HepG2 (cell line): ENCODE results near the gene SRCIN1. TPM values are rescaled to one million over a fixed set of nuclear protein-coding genes. Genes with fewer than 3 reads are reported as not detected.

Experiments
- GLI4 ChIP-seq: sonication (generic); formaldehyde crosslinking; IDR thresholded peaks from 2 replicates; pipeline ENCODE4 v1.5.1; 2020; ENCODE audit warnings: missing genetic modification reagents, mild to moderate bottlenecking, moderate library complexity, borderline replicate concordance
- GPN1 ChIP-seq: sonication (generic); formaldehyde crosslinking; IDR thresholded peaks from 2 replicates; pipeline ENCODE4 v1.5.1; 2020; ENCODE audit warnings: missing genetic modification reagents, borderline replicate concordance
- HDAC2 ChIP-seq: sonication (generic); formaldehyde crosslinking; IDR thresholded peaks from 2 replicates; pipeline ENCODE4 v1.4.0; 2020; ENCODE audit warnings: missing genetic modification reagents
- HOXA3 ChIP-seq: sonication (generic); formaldehyde crosslinking; IDR thresholded peaks from 2 replicates; pipeline ENCODE4 v1.5.0; 2020; ENCODE audit warnings: missing genetic modification reagents
- KLF11 ChIP-seq: IDR thresholded peaks from 2 replicates; pipeline ENCODE4 v1.6.1; 2016; ENCODE audit warnings: missing compliant biosample characterization
- MXD4 ChIP-seq: IDR thresholded peaks from 2 replicates; pipeline ENCODE4 v1.6.1; 2016; ENCODE audit warnings: mild to moderate bottlenecking, missing biosample characterization, missing genetic modification reagents
- NFE2L1 ChIP-seq: sonication (generic); formaldehyde crosslinking; IDR thresholded peaks from 2 replicates; pipeline ENCODE4 v1.4.0; 2020; ENCODE audit warnings: missing genetic modification reagents, mild to moderate bottlenecking, borderline replicate concordance
- NFE2L2 ChIP-seq: fragments of 150-350 bp; IDR thresholded peaks from 2 replicates; pipeline ENCODE4 v1.6.1; 2014; ENCODE audit warnings: low read length
- RFX5 ChIP-seq: IDR thresholded peaks from 2 replicates; pipeline ENCODE4 v1.6.1; 2011; ENCODE audit warnings: low read depth, low read length, improper control_type of control experiment
- SATB2 ChIP-seq: sonication (generic); formaldehyde crosslinking; IDR thresholded peaks from 2 replicates; pipeline ENCODE4 v1.5.0; 2020; ENCODE audit warnings: missing genetic modification reagents
- SIN3B ChIP-seq: fragments of 150-350 bp; IDR thresholded peaks from 2 replicates; pipeline ENCODE4 v1.6.1; 2014; ENCODE audit warnings: low read length
- SMARCC2 ChIP-seq: fragments of 450-650 bp; IDR thresholded peaks from 2 replicates; pipeline ENCODE4 v1.6.1; 2017; ENCODE audit warnings: antibody characterized with exemption, mild to moderate bottlenecking
- SRY ChIP-seq: sonication (generic); formaldehyde crosslinking; IDR thresholded peaks from 2 replicates; pipeline ENCODE4 v1.8.0; 2022; ENCODE audit warnings: mild to moderate bottlenecking, missing genetic modification reagents
- ZFP82 ChIP-seq: sonication (generic); formaldehyde crosslinking; IDR thresholded peaks from 2 replicates; pipeline ENCODE4 v1.5.1; 2020; ENCODE audit warnings: mild to moderate bottlenecking, missing genetic modification reagents, borderline replicate concordance
- ZNF30 ChIP-seq: sonication (generic); formaldehyde crosslinking; IDR thresholded peaks from 2 replicates; pipeline ENCODE4 v1.5.0; 2020; ENCODE audit warnings: mild to moderate bottlenecking, missing genetic modification reagents
- ZNF367 ChIP-seq: sonication (generic); formaldehyde crosslinking; IDR thresholded peaks from 2 replicates; pipeline ENCODE4 v1.4.0; 2020; ENCODE audit warnings: missing genetic modification reagents, borderline replicate concordance
- ZNF432 ChIP-seq: sonication (generic); formaldehyde crosslinking; IDR thresholded peaks from 2 replicates; pipeline ENCODE4 v1.5.0; 2020; ENCODE audit warnings: missing genetic modification reagents, mild to moderate bottlenecking, borderline replicate concordance
- ZNF558 ChIP-seq: sonication (generic); formaldehyde crosslinking; IDR thresholded peaks from 2 replicates; pipeline ENCODE4 v1.9.0; 2022; ENCODE audit warnings: mild to moderate bottlenecking, missing genetic modification reagents, borderline replicate concordance
- ZNF644 ChIP-seq: IDR thresholded peaks from 2 replicates; pipeline ENCODE4 v1.6.1; 2016; ENCODE audit warnings: low read depth
- polyA plus RNA-seq, 8 experiments: library from polyadenylated mRNA; depleted of rRNA in 3 of 8; stranded (reverse) in 7 of 8; unstranded in 1 of 8; fragments of >200 nt; fragmentation: Illumina TruSeq in 4 of 8; extraction: Trizol in 4 of 8; gene quantifications; 2 replicates each; pipeline versions ENCODE4 v1.2.1 to v1.2.3, GENCODE V29; 2011 to 2016; ENCODE audit warnings: low read depth in 4 of 8, missing spikeins in 1 of 8, mixed read lengths in 1 of 8; ENCODE audit not compliant: insufficient read depth in 1 of 8
- total RNA-seq, 5 experiments: library from RNA; depleted of rRNA; stranded (reverse); fragments of >200 nt; fragmentation: Illumina TruSeq; extraction: Trizol; gene quantifications; 2 replicates each; pipeline ENCODE4 v1.2.3, GENCODE V29; 2016; ENCODE audit warnings: low read depth in 1 of 5
- TF ChIP-seq, protein P1 (sequence below): IDR thresholded peaks from 2 replicates; pipeline ENCODE4 v1.6.1; 2012; ENCODE audit warnings: low read length, improper control_type of control experiment
- TF ChIP-seq, protein P2 (sequence below): sonication (generic); formaldehyde crosslinking; IDR thresholded peaks from 2 replicates; pipeline ENCODE4 v1.4.0; 2020; ENCODE audit warnings: missing genetic modification reagents
- TF ChIP-seq, protein P3 (sequence below): sonication (generic); formaldehyde crosslinking; IDR thresholded peaks from 2 replicates; pipeline ENCODE4 v1.4.0; 2020; ENCODE audit warnings: missing genetic modification reagents

SRCIN1 gene
- total and polyA plus RNA-seq, 2 of the 13 experiments (the other 11 are each of a cell fraction or from before 2014, with no cell fraction given): 1.2 to 9.6 TPM

DNA sequence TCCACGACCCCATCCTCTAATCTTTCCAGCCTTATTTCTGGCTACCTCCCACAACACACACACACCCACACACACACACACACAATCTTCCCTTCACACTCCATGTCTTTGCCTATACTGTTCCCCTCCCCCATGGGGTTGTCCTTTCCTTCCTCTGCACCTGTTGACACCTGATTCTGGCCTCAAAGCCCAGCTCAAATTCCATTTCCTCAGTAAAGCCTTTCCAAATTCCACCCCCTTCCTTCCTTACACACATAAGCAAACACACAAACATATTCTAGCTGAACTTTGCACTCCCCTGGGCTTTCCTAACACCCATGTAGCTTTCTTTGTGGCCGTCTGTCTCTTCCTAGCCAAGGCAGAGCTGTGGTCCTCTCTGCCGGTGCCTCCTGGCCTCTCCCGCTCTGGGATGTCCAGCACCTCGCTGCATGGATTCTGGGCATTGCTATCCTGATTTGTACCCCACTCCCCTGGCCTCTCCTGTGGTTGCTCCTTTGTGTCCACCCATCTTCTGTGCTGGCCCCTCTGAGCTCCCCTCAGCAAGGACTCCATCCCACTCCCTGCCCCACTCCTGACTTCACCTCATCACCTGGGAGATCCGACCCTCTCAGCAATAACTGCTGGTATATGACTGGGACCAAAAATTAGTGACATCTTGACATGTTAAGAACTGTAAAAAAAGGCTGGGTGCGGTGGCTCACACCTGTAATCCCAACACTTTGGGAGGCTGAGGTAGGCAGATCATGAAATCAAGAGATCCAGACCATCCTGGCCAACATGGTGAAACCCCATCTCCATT is 8.4 kb upstream of the SRCIN1 start (continued):
- TF ChIP-seq SIN3B (peak; percentile 32; the same call in 1 of the 2 replicates), HDAC2 (CRISPR knock-in tag) (peak; percentile 99), SRY (no peak), ZFP82 (CRISPR knock-in tag) (no peak), KLF11 (CRISPR knock-in tag) (peak; percentile 85), SATB2 (CRISPR knock-in tag) (peak; percentile 49; the same call in 1 of the 2 replicates), GLI4 (CRISPR knock-in tag) (no peak), ZNF432 (CRISPR knock-in tag) (no peak), ZNF558 (CRISPR knock-in tag) (no peak), RFX5 (no peak; the same call in 1 of the 2 replicates), ZNF644 (CRISPR knock-in tag) (peak; percentile 90), NFE2L1 (no peak), ZNF367 (CRISPR knock-in tag) (no peak), SMARCC2 (0 out of 2 replicates have a peak, but pooled peaks have one; percentile 63), HOXA3 (CRISPR knock-in tag) (peak; percentile 92), ZNF30 (no peak), MXD4 (peak; percentile 89), NFE2L2 (no peak), GPN1 (CRISPR knock-in tag) (no peak)
- TF ChIP-seq, protein P1, sequence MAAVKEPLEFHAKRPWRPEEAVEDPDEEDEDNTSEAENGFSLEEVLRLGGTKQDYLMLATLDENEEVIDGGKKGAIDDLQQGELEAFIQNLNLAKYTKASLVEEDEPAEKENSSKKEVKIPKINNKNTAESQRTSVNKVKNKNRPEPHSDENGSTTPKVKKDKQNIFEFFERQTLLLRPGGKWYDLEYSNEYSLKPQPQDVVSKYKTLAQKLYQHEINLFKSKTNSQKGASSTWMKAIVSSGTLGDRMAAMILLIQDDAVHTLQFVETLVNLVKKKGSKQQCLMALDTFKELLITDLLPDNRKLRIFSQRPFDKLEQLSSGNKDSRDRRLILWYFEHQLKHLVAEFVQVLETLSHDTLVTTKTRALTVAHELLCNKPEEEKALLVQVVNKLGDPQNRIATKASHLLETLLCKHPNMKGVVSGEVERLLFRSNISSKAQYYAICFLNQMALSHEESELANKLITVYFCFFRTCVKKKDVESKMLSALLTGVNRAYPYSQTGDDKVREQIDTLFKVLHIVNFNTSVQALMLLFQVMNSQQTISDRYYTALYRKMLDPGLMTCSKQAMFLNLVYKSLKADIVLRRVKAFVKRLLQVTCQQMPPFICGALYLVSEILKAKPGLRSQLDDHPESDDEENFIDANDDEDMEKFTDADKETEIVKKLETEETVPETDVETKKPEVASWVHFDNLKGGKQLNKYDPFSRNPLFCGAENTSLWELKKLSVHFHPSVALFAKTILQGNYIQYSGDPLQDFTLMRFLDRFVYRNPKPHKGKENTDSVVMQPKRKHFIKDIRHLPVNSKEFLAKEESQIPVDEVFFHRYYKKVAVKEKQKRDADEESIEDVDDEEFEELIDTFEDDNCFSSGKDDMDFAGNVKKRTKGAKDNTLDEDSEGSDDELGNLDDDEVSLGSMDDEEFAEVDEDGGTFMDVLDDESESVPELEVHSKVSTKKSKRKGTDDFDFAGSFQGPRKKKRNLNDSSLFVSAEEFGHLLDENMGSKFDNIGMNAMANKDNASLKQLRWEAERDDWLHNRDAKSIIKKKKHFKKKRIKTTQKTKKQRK: no peak
- TF ChIP-seq, protein P2, sequence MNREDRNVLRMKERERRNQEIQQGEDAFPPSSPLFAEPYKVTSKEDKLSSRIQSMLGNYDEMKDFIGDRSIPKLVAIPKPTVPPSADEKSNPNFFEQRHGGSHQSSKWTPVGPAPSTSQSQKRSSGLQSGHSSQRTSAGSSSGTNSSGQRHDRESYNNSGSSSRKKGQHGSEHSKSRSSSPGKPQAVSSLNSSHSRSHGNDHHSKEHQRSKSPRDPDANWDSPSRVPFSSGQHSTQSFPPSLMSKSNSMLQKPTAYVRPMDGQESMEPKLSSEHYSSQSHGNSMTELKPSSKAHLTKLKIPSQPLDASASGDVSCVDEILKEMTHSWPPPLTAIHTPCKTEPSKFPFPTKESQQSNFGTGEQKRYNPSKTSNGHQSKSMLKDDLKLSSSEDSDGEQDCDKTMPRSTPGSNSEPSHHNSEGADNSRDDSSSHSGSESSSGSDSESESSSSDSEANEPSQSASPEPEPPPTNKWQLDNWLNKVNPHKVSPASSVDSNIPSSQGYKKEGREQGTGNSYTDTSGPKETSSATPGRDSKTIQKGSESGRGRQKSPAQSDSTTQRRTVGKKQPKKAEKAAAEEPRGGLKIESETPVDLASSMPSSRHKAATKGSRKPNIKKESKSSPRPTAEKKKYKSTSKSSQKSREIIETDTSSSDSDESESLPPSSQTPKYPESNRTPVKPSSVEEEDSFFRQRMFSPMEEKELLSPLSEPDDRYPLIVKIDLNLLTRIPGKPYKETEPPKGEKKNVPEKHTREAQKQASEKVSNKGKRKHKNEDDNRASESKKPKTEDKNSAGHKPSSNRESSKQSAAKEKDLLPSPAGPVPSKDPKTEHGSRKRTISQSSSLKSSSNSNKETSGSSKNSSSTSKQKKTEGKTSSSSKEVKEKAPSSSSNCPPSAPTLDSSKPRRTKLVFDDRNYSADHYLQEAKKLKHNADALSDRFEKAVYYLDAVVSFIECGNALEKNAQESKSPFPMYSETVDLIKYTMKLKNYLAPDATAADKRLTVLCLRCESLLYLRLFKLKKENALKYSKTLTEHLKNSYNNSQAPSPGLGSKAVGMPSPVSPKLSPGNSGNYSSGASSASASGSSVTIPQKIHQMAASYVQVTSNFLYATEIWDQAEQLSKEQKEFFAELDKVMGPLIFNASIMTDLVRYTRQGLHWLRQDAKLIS (CRISPR knock-in tag): peak; percentile 79
- TF ChIP-seq, protein P3, sequence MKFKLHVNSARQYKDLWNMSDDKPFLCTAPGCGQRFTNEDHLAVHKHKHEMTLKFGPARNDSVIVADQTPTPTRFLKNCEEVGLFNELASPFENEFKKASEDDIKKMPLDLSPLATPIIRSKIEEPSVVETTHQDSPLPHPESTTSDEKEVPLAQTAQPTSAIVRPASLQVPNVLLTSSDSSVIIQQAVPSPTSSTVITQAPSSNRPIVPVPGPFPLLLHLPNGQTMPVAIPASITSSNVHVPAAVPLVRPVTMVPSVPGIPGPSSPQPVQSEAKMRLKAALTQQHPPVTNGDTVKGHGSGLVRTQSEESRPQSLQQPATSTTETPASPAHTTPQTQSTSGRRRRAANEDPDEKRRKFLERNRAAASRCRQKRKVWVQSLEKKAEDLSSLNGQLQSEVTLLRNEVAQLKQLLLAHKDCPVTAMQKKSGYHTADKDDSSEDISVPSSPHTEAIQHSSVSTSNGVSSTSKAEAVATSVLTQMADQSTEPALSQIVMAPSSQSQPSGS: peak; percentile 97
